Kasumi-1 (cell line): ENCODE results near the gene ROR1.

ENCODE experiments used
- DNase-seq, 2 experiments: peaks; one replicate each; lab custom pipeline; 2025; lab: John Stamatoyannopoulos, UW

The ROR1 gene

DNA sequence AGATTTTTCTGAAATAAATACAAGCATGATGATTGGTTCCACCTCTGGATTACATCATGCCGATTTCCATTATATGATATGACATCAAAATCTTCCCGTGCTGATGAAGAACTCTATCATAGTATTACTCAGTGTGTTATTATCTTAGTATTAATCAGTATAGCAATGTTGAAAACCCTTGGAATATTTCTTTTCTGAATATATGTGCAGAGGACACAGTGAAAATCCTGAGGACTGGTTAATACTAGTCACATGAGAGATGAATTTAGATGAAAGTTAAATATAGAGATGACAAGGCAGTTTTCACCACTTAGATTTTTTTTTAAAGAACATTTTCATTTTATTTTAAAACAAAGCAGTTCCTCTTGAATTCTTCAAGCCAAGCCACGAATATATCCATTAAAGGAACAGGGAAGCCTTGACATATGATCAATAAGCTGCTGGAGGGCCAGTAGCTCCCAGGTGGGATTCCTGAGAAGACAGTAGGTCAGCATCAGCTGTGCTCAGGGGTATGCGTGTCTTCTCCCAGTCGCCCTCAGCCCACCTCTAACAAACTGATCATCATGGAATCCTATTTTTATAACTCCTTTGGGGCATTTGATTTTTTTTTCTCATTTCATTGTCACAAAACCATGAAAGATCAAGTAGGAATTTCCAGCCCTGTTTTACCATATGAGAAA, 373.4 kb downstream of the ROR1 start:
- no peak for DNase-seq

- DNase-seq, result no peak
Measured at GRCh38 chr1:64147759-64148158, 373.9 kb downstream of the ROR1 start.

DNA sequence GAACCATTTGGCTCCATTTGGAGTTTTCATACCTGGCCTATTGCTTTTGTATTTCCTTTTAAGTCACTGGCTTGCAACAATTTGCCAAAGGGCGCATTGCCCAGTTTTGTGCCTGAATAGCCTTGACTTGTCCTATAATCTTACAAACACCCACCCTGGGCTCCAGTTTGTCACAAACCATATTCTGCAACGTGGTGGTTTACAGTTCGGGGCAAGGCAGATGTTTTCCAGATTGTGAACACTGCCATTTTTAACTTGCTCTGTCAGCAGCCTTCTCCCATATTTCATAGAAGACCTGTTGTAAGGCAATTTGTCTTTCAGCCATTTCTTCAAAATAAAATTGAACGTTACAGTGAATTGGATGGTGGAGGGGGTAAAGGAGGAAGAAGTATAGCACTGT, 376.4 kb downstream of the ROR1 start:
- DNase-seq, result no peak

- no peak for DNase-seq
Measured at GRCh38 chr1:64150729-64151230, 377.0 kb downstream of the ROR1 start.

DNA sequence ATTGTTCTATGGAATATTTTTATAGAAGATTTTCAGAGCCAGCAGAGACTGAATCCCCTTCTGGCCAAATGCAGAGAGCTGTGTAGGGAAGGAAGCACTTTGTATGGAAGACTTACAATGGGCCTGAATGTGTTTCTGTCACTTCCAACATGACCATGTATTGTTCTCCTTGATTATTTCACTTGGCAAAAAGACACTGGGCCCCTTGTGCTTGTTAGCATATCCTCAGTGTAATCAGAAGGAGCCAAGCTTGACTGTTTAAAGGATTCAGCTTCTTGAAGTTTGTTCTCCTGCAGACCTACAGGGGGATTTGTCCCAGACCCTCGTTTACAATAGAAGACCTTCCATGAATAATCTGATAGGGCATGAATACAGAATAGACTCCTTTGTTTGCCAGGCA, 381.5 kb downstream of the ROR1 start:
- no peak for DNase-seq

DNA sequence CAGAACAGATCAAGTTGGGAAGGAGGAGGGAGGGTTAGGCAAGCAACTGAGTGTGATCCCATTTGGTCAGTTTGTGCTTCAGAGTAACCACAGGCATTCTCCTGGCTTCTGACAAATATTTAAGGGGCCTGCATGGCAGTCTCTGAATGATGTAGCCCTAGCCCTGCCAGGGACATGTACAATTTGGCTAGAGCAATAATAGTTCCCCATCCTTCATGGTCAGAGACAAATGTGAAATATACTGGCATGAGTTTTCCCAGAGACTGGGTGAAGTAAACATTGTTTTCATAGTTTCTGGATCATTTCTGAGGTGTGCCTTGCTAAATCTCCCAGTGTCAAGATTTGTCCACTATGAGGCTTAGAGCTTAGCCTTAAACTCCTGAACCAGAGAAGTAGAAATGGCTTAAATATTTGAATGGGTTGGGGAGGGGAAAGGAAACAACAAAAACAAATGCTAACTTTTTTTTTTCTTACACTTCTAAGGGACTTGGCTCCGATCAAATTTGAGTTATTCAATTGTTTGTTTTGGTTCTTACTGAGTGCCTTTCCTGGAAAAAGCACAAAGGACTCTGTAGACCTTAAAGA, 387.6 kb downstream of the ROR1 start:
- DNase-seq, result no peak

DNA sequence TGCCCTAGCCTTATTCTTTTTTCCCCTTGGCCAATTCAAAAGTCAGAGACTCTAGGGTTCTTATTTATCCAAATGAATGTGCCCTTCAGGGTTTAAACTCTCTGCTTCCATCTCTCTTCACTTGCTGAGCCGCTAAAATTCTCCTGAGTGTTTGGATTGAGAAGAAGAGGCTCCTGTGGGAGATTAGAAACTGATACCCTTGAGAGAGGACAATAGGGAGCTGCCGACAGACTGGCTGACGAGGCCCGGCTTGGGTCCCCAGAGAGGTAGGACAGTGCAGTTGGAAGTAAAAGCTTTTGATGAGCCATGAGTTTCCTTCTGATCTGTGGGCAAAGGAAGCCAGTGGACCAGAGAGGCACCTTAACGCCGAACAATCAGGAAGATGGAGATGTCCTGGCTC, 388.3 kb downstream of the ROR1 start:
- no peak for DNase-seq

GRCh38 chr1:64162804-64163203, 389.0 kb downstream of the ROR1 start:
- DNase-seq, result no peak

GRCh38 chr1:64163431-64163830, 389.6 kb downstream of the ROR1 start:
- no peak for DNase-seq

GRCh38 chr1:64163970-64164369, 390.2 kb downstream of the ROR1 start:
- peak in 1 of 2 experiments; percentile 0 for DNase-seq

GRCh38 chr1:64166629-64167028, 392.8 kb downstream of the ROR1 start:
- DNase-seq, result no peak

GRCh38 chr1:64167176-64167575, 393.4 kb downstream of the ROR1 start:
- no peak for DNase-seq

DNA sequence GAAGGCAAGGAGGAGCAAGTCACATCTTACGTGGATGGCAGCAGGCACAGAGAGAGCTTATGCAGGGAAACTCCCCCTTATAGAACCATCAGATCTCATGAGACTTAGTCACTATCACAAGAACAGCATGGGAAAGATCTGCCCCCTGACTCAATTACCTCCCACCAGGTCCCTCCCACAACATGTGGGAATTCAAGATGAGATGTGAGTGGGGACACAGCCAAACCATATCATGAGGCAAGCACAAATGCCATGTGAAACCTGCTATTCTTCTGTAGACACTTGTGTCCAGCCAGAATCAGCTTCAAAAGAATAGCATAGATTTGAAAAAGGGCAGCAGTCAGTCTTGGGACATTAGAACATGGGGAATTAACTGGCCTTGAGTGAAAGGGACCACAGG, 397.4 kb downstream of the ROR1 start:
- DNase-seq, result no peak

- DNase-seq, result peak; percentile 33 to 35
Measured at GRCh38 chr1:64171797-64172281, 398.0 kb downstream of the ROR1 start.

DNA sequence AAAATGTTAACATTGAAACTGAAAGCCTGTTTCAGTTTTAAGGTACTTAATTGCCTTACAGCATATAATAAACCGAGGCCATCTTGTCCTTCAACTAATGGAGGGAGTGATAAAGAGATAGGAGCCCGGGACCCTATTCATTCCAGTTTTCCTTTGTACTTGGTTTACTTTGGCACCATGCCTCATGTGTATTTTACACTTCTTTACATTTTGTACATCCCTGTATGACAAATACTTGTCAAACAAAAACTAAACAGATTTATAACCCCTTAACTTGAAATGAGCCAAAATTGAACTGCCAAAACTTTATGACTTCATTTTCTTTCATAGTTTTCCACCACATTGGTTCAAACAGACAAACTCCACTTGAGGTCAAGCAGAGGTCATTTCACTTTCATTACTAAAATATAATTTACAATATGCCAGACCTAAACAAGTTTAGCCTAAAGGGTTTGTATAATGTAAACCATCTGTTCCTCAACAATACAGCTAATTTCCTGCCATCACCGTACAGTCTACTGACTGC, 398.7 kb downstream of the ROR1 start:
- no peak for DNase-seq

- no peak for DNase-seq
Measured at GRCh38 chr1:64173336-64173940, 399.6 kb downstream of the ROR1 start.

DNA sequence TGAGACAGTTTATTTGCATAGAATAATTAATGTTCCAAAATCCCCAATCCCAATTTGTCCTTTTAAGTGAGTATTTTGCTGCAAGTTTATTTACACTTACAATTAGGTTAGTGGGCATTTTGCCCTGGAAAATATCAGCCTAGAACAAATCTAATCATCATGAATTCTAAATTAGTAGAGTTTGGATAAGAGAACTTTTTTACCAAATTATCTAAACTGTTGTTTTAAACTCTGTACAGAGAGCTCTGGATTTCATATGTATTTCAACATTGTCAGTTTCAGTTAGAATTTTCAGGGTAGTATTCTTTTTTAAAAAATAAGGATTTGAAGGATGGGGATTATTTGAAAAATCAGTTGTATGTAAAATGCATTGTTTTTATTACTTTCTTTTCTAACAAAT, 401.8 kb downstream of the ROR1 start:
- DNase-seq, result no peak

GRCh38 chr1:64176659-64177058, 402.8 kb downstream of the ROR1 start:
- no peak for DNase-seq

- DNase-seq, result no peak
Measured at GRCh38 chr1:64179588-64179987, 405.8 kb downstream of the ROR1 start.

GRCh38 chr1:64182207-64182606, 408.4 kb downstream of the ROR1 start:
- DNase-seq, result no peak

GRCh38 chr1:64183395-64184002, 409.7 kb downstream of the ROR1 start:
- DNase-seq, result no peak

DNA sequence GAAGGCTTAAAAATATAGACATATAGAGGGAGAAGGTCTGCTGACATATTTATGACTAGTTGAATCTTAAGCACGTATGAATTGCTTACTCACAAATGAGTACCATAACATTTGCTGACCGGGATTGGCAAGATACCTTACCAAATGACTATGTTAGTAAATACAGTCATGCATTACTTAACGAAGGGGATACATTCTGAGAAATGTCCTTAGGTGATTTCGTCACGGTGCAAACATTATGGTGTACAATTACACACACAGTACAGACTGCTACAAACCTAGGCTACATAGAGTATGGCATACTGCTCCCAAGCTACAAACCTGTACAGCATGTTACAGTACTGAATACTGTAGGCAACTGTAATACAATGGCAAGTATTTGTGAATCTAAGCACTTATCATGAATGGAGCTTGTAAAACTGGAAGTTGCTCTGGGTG, 410.2 kb downstream of the ROR1 start:
- no peak for DNase-seq
